CD14-positive monocyte (primary cell): ENCODE measurements around the gene YJU2. TPM values are rescaled to one million over a fixed set of nuclear protein-coding genes. Genes with fewer than 3 reads are reported as not detected.
A peak's percentile ranks its signal among the peaks of the same experiment; 100 is the strongest.

Experiments used
- DNase-seq, 3 donors: peaks; one replicate each; pipeline ENCODE4 v3.0.0-alpha.2; 2011 to 2022
- H2AFZ ChIP-seq: 2 replicates; pipeline ENCODE4 v1.6.0; 2012; ENCODE audit warnings: mild to moderate bottlenecking, low read depth, low read length, inconsistent platforms; ENCODE audit not compliant: insufficient read depth, poor library complexity, severe bottlenecking
- H3K27ac ChIP-seq, 2 donors: 1 replicate in 1 of 2; 2 replicates in 1 of 2; pipeline ENCODE4 v1.5.1; 2012 to 2013; ENCODE audit warnings: low read length in 2 of 2, control low read depth in 1 of 2, inconsistent platforms in 1 of 2, low read depth in 1 of 2, mild to moderate bottlenecking in 1 of 2
- H3K27me3 ChIP-seq, 2 donors: one replicate each; pipeline versions ENCODE4 v1.6.0 to v1.6.1; 2011 to 2013; ENCODE audit warnings: low read length in 2 of 2; ENCODE audit not compliant: control insufficient read depth in 2 of 2, insufficient read depth in 2 of 2
- H3K36me3 ChIP-seq, 2 donors: replicated peaks in 1 of 2; 1 replicate in 1 of 2; 2 replicates in 1 of 2; pipeline versions ENCODE4 v1.5.1 to v1.6.1; 2012 to 2013; ENCODE audit warnings: low read length in 2 of 2, control low read depth in 1 of 2, inconsistent platforms in 1 of 2, mild to moderate bottlenecking in 1 of 2; ENCODE audit not compliant: insufficient read depth in 2 of 2, control insufficient read depth in 1 of 2
- H3K4me1 ChIP-seq, 2 donors: 1 replicate in 1 of 2; 2 replicates in 1 of 2; pipeline versions ENCODE4 v1.5.1 to v1.6.1; 2012 to 2013; ENCODE audit warnings: low read length in 2 of 2, control low read depth in 1 of 2, inconsistent platforms in 1 of 2, mild to moderate bottlenecking in 1 of 2, moderate library complexity in 1 of 2; ENCODE audit not compliant: insufficient read depth in 2 of 2, control insufficient read depth in 1 of 2
- H3K4me2 ChIP-seq: replicated peaks from 2 replicates; pipeline ENCODE3; 2012; ENCODE audit warnings: low read length, moderate library complexity, mild to moderate bottlenecking; ENCODE audit not compliant: poor library complexity, severe bottlenecking; ENCODE audit errors: extremely low read depth
- H3K4me3 ChIP-seq, 3 experiments: fragments of 200-600 bp in 1 of 3; sonication (generic) in 1 of 3; replicated peaks in 1 of 3; 1 replicate in 2 of 3; 2 replicates in 1 of 3; pipeline ENCODE4 v1.5.1; 2011 to 2013; ENCODE audit warnings: low read length in 3 of 3, mild to moderate bottlenecking in 3 of 3, control low read depth in 2 of 3, low read depth in 2 of 3, inconsistent platforms in 1 of 3, moderate library complexity in 1 of 3
- H3K79me2 ChIP-seq: 2 replicates; pipeline ENCODE4 v1.6.0; 2012; ENCODE audit warnings: mild to moderate bottlenecking, control low read depth, inconsistent platforms, low read length, moderate library complexity; ENCODE audit not compliant: insufficient read depth
- H3K9ac ChIP-seq: 2 replicates; pipeline ENCODE4 v1.6.0; 2017; ENCODE audit warnings: low read length, mild to moderate bottlenecking; ENCODE audit not compliant: insufficient read depth, poor library complexity, severe bottlenecking
- H3K9me3 ChIP-seq, 2 donors: replicated peaks in 1 of 2; 1 replicate in 1 of 2; 2 replicates in 1 of 2; pipeline versions ENCODE4 v1.5.1 to v1.6.1; 2012 to 2013; ENCODE audit warnings: low read length in 2 of 2, control low read depth in 1 of 2; ENCODE audit not compliant: control insufficient read depth in 1 of 2, insufficient read depth in 1 of 2
- H4K20me1 ChIP-seq: 2 replicates; pipeline ENCODE4 v1.6.0; 2012; ENCODE audit warnings: mild to moderate bottlenecking, low read length, control low read depth, moderate library complexity; ENCODE audit not compliant: insufficient read depth
- H3K27ac Mint-ChIP-seq, 7 donors: one replicate each; pipeline ENCODE4 v1.8.0; 2020; ENCODE audit warnings: mild to moderate bottlenecking in 7 of 7, mixed read lengths in 7 of 7, moderate library complexity in 6 of 7, inconsistent platforms in 2 of 7
- H3K27me3 Mint-ChIP-seq, 3 donors: one replicate each; pipeline ENCODE4 v1.8.0; 2021 to 2022; ENCODE audit warnings: low read depth in 3 of 3, mild to moderate bottlenecking in 3 of 3, mixed read lengths in 3 of 3, moderate library complexity in 3 of 3, inconsistent platforms in 1 of 3
- H3K36me3 Mint-ChIP-seq, 2 donors: one replicate each; pipeline ENCODE4 v1.8.0; 2020; ENCODE audit warnings: mixed read lengths in 2 of 2, inconsistent platforms in 1 of 2, mild to moderate bottlenecking in 1 of 2
- H3K4me1 Mint-ChIP-seq: one replicate; pipeline ENCODE4 v1.8.0; 2020; ENCODE audit warnings: mild to moderate bottlenecking, mixed read lengths
- H3K4me3 Mint-ChIP-seq, 2 donors: one replicate each; pipeline ENCODE4 v1.8.0; 2020; ENCODE audit warnings: mild to moderate bottlenecking in 2 of 2, mixed read lengths in 2 of 2, moderate library complexity in 1 of 2
- H3K9me3 Mint-ChIP-seq, 7 donors: one replicate each; pipeline ENCODE4 v1.8.0; 2020 to 2022; ENCODE audit warnings: mixed read lengths in 7 of 7, mild to moderate bottlenecking in 6 of 7, moderate library complexity in 6 of 7, inconsistent platforms in 2 of 7
- CTCF ChIP-seq: fragments of 200-600 bp; IDR thresholded peaks from one replicate; pipeline ENCODE4 v1.8.0; 2022; ENCODE audit warnings: antibody characterized with exemption, mild to moderate bottlenecking
- WGBS: methylation state at CpG from one replicate; pipeline ENCODE4 v1.1.5; 2013; ENCODE audit warnings: missing lambda C conversion rate; ENCODE audit not compliant: insufficient coverage; 5-methylcytosine and 5-hydroxymethylcytosine counted together
- intact Hi-C, 2 donors: fragments of 100-400 bp; cut with micrococcal nuclease; formaldehyde crosslinking; loops; one replicate each; pipeline versions ENCODE4 v1.15.0 to v1.15.1; 2023
- polyA plus RNA-seq, 3 donors: library from polyadenylated mRNA; depleted of rRNA in 1 of 3; unstranded in 2 of 3; stranded (reverse) in 1 of 3; fragments of 300-500 nt in 2 of 3; fragments of >200 nt in 1 of 3; fragmentation: Illumina TruSeq in 2 of 3; gene quantifications; 1 replicate in 2 of 3; 2 replicates in 1 of 3; pipeline ENCODE4 v1.2.3, GENCODE V29; 2012 to 2021

The YJU2 gene
- polyA plus RNA-seq, 3 donors: 8.6 to 19.3 (median 13.4) TPM

DNA sequence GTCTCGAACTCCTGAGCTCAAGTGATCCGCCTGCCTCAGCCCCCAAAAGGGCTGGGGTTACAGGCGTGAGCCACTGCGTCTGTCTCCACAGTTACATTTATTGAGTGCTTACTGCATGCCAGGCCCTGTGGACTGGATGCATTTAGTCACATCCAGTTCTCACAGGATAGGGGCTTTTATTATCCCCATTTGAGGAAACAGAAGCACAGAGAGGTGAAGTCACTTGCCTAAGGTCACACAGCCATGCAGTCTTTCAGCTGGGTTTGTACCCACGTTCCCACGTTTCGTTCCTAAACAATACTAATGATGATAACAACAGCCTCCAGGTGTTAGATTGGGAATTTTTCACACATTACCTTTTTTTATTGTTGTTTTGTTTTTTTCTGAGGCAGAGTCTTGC lies 26.7 kb upstream of the YJU2 start:
- Histone ChIP-seq H3K27ac (no peak overlapping the region), H3K4me3 (no peak overlapping the region), H3K4me2 (no peak overlapping the region), H3K4me1 (no peaks in the 10 kb centered on the region), H4K20me1 (no peaks in the 10 kb centered on the region), H3K36me3 (no peaks in the 10 kb centered on the region), H3K9ac (no peak overlapping the region), H3K79me2 (no peaks in the 10 kb centered on the region), H3K27me3 (no peaks in the 10 kb centered on the region), H2AFZ (no peak overlapping the region), H3K9me3 (peaks cover 4 to 9% of the 10 kb centered on the region in 2 donors)
- Mint-ChIP-seq H3K4me3 (peak overlapping the region in 1 of 2 donors; percentile 24), H3K9me3 (peaks cover 2 to 14% (median 6%) of the 10 kb centered on the region in 7 donors), H3K36me3 (no peaks in the 10 kb centered on the region), H3K27me3 (peaks cover 0 to 1% (median 0%) of the 10 kb centered on the region in 3 donors), H3K27ac (no peak overlapping the region), H3K4me1 (no peaks in the 10 kb centered on the region)
- TF ChIP-seq CTCF: no peak
- 100% methylated on average over 4 of the region's 7 CpGs for WGBS
- intact Hi-C loops: no loop called here
- no peak for DNase-seq

DNA sequence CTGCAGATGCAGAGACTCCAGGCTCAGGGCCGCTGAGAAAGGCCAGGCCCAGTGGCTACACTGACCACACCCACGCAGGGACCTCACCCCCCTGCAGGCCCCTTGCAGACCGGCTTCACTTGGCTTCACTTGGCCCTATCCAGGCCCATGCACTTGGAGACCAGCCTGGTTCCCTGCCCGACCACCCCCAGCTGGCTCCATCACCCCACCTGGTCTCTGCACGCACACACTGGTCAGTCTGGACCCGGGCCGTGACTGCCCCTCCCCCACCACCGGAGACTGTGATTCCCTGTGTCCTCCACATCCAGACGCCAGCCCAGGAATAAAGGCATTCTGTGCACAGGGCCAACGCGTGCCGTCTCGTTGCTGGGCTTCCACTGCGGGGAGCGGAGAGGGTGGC lies 22.4 kb upstream of the YJU2 start:
- no peaks in the 10 kb centered on the region for H4K20me1 ChIP-seq
- H2AFZ ChIP-seq: no peak overlapping the region
- TF ChIP-seq CTCF: no peak
- no peaks in the 10 kb centered on the region for H3K36me3 Mint-ChIP-seq
- peaks cover 0 to 14% of the 10 kb centered on the region in 2 donors for H3K27me3 ChIP-seq
- intact Hi-C loops: no loop called here
- peak overlapping the region in 1 of 7 donors; percentile 51 for H3K27ac Mint-ChIP-seq
- H3K4me1 Mint-ChIP-seq: peaks cover 3% of the 10 kb centered on the region
- H3K4me3 Mint-ChIP-seq: no peak overlapping the region
- H3K36me3 ChIP-seq: no peaks in the 10 kb centered on the region
- no peak overlapping the region for H3K27ac ChIP-seq
- no peaks in the 10 kb centered on the region for H3K9me3 ChIP-seq
- DNase-seq: no peak
- H3K4me1 ChIP-seq: peaks cover 0 to 6% of the 10 kb centered on the region in 2 donors
- WGBS: 95% methylated on average over 12 of the region's 15 CpGs
- H3K9me3 Mint-ChIP-seq: no peaks in the 10 kb centered on the region
- H3K4me3 ChIP-seq: no peak overlapping the region
- no peak overlapping the region for H3K4me2 ChIP-seq
- H3K9ac ChIP-seq: no peak overlapping the region
- no peaks in the 10 kb centered on the region for H3K79me2 ChIP-seq
- H3K27me3 Mint-ChIP-seq: peaks cover 2 to 5% (median 5%) of the 10 kb centered on the region in 3 donors
